Bladder microvascular endothelial cell (primary cell): Measurements from ENCODE around the gene INSM2. TPM values are rescaled to one million over a fixed set of nuclear protein-coding genes. Genes with fewer than 3 reads are reported as not detected.

Experiments
- total RNA-seq: library from RNA; depleted of rRNA; stranded (reverse); fragments of >200 nt; gene quantifications from 2 replicates; pipeline ENCODE4 v1.2.3, GENCODE V29; 2014

Gene INSM2, protein sequence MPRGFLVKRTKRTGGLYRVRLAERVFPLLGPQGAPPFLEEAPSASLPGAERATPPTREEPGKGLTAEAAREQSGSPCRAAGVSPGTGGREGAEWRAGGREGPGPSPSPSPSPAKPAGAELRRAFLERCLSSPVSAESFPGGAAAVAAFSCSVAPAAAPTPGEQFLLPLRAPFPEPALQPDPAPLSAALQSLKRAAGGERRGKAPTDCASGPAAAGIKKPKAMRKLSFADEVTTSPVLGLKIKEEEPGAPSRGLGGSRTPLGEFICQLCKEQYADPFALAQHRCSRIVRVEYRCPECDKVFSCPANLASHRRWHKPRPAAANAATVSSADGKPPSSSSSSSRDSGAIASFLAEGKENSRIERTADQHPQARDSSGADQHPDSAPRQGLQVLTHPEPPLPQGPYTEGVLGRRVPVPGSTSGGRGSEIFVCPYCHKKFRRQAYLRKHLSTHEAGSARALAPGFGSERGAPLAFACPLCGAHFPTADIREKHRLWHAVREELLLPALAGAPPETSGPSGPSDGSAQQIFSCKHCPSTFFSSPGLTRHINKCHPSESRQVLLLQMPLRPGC
- total RNA-seq, result 0.06 TPM in 1 of 2 replicates, not detected in the other

DNA sequence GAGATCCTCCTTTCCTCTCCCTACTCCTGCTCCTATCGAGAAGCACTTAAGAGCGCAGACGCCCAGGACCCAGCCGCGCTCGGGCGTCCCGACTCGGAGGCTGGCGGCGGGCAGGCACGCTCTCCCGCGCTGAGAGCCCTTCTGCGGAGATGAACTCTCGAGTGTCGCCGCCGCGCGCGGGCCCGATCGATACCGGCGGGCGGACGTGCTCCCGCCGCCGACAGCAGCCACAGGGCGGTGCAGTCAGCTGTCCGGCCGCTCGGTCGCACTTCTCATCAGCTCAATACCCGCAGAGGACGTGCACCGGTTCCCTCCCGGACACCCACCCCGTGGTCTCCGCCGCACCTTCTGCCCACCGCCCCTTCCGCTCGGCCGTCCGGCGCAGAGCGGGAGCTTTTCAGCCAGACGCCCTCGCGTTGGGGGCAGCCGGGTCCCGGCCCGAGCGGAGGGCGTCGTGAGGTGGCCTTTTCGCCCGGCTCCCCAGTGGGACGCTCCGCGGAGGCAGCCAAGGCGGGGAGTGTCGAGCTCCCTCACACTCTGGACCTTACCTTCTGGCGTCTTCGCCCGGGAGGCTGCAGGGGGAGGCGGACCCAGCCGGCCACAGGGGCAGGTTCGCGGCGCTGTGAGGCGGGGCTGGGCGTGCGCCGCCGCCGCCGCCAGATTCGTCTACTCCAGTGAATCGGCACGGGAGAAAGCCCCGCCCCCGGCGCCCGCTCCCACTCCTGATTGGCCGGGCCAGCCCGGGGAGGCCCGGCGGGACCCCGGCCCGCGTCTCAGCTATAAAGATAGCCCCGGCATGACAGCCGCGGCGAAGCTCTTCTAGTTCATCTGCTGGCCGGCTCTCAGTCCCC, at the start of gene INSM2:
Gene INSM2 (plus strand): TSS at position 808 of the 851 bp plus-strand sequence. CDS start 89 bp downstream, outside the sequence.

Other genes with a start within 250 kb of the INSM2 start
- gene PSMA6, start 241.8 kb upstream of the INSM2 start, total RNA-seq, result 216 and 271 TPM in 2 replicates
- gene NFKBIA, start 129.4 kb upstream of the INSM2 start, total RNA-seq, result 125 and 202 TPM in 2 replicates